ENCODE results near the gene ANKS1B.

ANKS1B gene

DNA sequence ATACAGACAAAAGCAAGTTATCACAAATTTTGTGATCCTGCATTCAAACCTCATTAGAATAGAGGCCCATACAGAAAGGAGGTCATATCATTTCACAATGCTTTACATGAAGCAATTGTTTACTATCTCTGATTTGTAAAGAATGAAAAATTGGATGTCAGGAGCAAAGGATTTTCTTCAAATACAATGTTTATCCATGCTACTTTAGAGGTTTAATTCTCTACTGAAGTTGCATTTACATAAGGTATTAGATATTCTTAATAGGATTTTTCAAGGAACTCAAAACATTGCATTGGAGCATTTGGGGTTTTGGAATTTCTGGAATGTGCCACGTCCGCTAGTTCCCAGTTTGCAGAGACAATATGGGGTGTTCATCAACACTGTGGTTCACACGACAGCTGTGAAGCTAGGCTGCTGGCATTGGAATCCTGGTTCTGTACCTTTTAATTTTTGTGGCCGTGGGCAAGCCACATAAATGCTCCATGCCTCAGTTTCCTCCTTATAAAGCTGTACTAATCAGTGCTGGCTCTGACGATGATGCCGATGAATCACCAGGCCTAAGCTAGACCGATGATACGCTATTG is 1164.8 kb downstream of the ANKS1B start:
- no peak for DNase-seq (ENCODE audit: low read depth)
- no peak overlapping the region for H3K4me3 ChIP-seq (ENCODE audit: control insufficient read depth, low read depth, low read length)
- TF ChIP-seq, protein P1, sequence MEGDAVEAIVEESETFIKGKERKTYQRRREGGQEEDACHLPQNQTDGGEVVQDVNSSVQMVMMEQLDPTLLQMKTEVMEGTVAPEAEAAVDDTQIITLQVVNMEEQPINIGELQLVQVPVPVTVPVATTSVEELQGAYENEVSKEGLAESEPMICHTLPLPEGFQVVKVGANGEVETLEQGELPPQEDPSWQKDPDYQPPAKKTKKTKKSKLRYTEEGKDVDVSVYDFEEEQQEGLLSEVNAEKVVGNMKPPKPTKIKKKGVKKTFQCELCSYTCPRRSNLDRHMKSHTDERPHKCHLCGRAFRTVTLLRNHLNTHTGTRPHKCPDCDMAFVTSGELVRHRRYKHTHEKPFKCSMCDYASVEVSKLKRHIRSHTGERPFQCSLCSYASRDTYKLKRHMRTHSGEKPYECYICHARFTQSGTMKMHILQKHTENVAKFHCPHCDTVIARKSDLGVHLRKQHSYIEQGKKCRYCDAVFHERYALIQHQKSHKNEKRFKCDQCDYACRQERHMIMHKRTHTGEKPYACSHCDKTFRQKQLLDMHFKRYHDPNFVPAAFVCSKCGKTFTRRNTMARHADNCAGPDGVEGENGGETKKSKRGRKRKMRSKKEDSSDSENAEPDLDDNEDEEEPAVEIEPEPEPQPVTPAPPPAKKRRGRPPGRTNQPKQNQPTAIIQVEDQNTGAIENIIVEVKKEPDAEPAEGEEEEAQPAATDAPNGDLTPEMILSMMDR (IDR thresholded peaks at IDR 0.05; ENCODE audit: control insufficient read depth, insufficient read depth, low read depth, low read length, missing control alignments): no peak

- no peak overlapping the region for H3K4me3 ChIP-seq (ENCODE audit: control insufficient read depth, low read depth, low read length)
- DNase-seq (ENCODE audit: low read depth): no peak
Observed at GRCh38 chr12:98819071-98819470, 1165.7 kb downstream of the ANKS1B start.

DNA sequence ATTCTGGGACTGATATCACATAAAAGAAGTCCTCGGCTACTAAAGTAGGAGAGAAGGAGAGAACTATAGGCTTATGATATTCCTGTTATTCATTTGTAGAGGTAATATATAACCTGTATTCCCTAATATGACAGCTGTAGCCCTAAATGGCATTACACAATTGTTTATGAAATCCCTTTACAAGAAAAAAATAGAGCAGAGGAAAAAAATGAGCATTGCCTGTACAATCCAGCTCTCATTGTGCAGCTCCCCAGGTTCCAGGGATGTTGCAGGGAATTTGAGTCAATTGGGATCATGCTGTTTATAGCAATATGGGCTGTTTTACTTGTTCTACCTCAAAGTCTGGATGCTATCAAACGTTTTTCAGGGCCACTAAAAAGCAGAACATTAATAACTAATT is 1166.5 kb downstream of the ANKS1B start:
- H3K4me3 ChIP-seq (ENCODE audit: control insufficient read depth, low read depth, low read length): no peak overlapping the region
- no peak for DNase-seq (ENCODE audit: low read depth)
- TF ChIP-seq, protein P1 (IDR thresholded peaks at IDR 0.05; ENCODE audit: control insufficient read depth, insufficient read depth, low read depth, low read length, missing control alignments): no peak

More at GRCh38 chr12:98819071-98819470, 1165.7 kb downstream of the ANKS1B start:
- TF ChIP-seq, protein P1 (IDR thresholded peaks at IDR 0.05; ENCODE audit: control insufficient read depth, insufficient read depth, low read depth, low read length, missing control alignments): no peak

DNA sequence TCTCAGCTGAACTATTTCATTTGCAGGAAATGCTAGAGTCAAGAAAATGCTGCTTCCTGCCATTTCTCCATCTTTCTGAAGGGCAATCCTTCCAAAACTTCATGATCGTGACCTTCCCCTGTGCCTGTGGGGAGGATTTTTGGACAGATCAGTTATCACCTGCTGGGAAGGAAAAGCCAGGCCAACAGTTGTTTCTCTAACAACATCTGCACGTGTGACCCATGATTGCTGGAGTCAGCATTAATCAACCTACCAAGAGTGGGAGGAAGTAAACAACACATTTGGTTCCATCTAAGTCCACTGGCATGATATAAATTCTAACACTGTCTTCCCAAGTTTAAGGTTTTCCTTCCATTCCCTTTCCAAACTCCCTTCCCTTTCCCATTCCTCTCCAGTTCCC is 1167.0 kb downstream of the ANKS1B start:
- no peak overlapping the region for H3K4me3 ChIP-seq (ENCODE audit: control insufficient read depth, low read depth, low read length)
- no peak for DNase-seq (ENCODE audit: low read depth)
- TF ChIP-seq, protein P1 (IDR thresholded peaks at IDR 0.05; ENCODE audit: control insufficient read depth, insufficient read depth, low read depth, low read length, missing control alignments): no peak

DNA sequence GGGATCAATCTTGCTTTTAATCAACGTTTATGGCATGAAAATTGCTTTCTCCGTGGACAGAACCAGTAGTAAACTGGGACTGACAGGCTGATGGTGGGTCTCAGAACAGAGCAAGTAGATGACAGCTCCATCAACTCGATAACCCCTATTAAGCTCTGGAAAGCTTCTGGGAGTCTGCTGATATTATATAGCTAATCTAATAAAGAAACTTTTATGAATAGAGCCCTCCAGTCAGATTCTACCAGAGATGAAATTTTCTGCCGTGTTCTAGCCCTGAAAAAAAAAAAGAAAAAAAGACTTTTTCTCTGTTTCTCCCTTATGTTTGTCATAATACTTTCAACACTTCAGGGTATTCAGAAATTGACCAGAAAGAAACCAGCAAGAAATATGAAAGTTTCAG is 1168.0 kb downstream of the ANKS1B start:
- TF ChIP-seq, protein P1 (IDR thresholded peaks at IDR 0.05; ENCODE audit: control insufficient read depth, insufficient read depth, low read depth, low read length, missing control alignments): no peak
- no peak for DNase-seq (ENCODE audit: low read depth)
- H3K4me3 ChIP-seq (ENCODE audit: control insufficient read depth, low read depth, low read length): no peak overlapping the region

- no peak for DNase-seq (ENCODE audit: low read depth)
- TF ChIP-seq, protein P1 (IDR thresholded peaks at IDR 0.05; ENCODE audit: control insufficient read depth, insufficient read depth, low read depth, low read length, missing control alignments): no peak
- no peak overlapping the region for H3K4me3 ChIP-seq (ENCODE audit: control insufficient read depth, low read depth, low read length)
Observed at GRCh38 chr12:98814254-98814653, 1170.5 kb downstream of the ANKS1B start.

Measured in AG09309 (cell line).